Left forelimb (tissue), 1 donor: ENCODE data around the gene DHFR.
"Not testable (repeated sequence)": the region's sequence is repeated elsewhere in the genome, so short reads cannot be mapped to it uniquely, and the experiment has no call there.

ENCODE experiments used
- DNase-seq: peaks from one replicate; pipeline ENCODE4 v3.0.0-alpha.2; 2018; ENCODE audit warnings: low spot score

The DHFR gene

DNA sequence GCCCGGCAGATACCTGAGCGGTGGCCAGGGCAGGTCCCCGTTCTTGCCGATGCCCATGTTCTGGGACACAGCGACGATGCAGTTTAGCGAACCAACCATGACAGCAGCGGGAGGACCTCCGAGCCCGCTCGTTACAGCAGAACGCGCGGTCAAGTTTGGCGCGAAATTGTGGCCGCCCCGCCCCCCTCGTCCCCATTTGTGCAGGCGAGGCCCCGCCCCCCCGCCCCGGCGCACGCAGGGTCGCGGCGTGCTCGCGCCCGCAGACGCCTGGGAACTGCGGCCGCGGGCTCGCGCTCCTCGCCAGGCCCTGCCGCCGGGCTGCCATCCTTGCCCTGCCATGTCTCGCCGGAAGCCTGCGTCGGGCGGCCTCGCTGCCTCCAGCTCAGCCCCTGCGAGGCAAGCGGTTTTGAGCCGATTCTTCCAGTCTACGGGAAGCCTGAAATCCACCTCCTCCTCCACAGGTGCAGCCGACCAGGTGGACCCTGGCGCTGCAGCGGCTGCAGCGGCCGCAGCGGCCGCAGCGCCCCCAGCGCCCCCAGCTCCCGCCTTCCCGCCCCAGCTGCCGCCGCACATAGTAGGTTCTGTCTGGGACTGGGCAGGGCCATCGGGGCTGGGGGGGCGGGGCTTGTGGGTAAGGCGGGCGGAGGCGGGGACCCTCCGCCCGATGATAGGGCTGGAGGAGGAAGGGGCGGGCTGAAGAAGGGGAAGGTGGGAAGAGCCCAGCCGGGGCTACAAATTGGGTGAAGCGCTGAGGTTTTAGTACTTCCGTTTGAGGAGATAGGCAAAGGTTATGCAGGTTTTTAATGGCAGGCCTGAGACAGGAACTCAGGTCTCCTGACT lies at the start of gene DHFR, which contains the start of gene MSH3:
DHFR (minus strand) TSS at position 593 of the 840 bp plus-strand sequence; CDS start at position 99, 494 bp downstream.
MSH3 (plus strand) TSS at position 262 of the 840 bp plus-strand sequence; CDS start at position 338, 76 bp downstream.
- peak; percentile 91 for DNase-seq

DNA sequence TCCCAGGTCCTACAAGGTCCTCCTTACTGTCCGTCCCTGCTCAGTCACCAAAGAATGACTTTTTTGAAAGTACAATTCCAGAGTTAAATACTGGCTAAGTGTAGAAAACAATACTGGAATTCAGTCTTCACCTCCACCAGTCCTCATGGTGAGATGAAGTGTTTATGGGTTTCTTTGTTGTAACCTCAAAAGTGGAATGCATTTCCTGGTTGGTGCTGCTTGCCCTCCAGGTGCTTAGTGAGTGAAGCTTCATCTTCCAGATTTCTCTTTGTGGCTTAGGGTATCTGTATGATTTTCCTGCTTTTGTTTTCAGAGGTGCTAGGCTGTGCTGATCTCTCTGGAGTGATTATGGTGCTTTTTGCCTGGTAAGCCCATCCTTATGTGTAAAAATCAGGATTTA lies 49.4 kb upstream of the DHFR start:
- DNase-seq, result no peak

DNA sequence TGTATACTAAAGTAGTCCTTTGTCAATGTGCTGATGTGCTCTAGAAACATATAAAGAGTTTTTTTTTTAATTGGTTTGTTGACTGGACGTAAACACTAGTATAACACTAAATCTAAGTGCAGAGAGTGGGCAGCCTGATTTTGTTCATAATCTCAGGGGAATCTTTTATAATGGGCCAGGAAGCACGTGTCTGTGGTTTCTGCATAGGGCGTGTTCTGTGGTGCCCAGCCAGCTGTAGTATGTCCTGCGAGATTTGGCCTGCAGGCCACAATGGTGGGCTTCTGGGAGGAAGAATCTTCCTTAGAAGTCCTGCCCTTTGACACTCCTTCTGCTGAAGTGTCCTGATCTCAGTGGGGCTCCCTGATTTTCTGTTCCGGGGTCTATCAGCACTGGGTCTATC lies 49.0 kb upstream of the DHFR start:
- DNase-seq, result no peak

DNA sequence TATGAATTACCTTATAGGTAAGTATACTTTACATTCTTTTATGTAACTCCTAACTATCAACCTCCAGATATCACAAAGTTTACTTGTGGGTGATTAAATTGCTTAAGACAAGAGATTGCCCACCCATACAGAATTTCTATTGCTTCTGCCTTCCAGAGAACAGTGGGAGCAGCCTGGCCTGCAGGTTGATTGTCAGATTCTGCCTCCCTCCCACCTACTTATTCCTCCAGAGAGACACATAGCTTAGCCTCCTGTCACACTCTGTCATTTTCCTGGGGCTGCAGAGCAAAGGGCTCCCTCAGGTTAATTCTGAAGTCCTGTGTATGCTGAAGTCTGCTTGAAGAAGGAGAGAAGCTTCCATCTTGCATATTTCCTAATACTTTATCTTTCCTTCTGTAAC lies 48.5 kb upstream of the DHFR start:
- no peak for DNase-seq

DNA sequence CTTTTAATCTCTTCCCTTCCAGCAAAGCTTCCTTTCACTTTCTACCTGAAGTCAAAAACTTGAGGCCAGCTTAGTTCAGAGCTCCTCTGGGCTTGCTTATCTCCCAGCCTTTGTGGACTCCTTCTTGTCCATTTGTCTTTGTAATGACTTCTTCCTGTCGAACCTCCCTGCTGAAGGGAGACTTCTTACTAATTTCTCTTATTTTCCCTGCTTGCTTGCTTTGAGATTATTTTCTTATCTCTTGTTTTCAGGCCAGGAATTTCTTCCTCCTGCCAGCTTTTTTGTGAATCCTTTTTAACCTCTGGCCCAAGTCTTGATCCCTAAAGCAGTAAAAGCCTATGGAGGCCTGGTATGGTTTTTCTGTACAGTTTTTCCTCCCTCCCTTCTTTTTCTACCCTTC lies 46.8 kb upstream of the DHFR start:
- no peak for DNase-seq

DNA sequence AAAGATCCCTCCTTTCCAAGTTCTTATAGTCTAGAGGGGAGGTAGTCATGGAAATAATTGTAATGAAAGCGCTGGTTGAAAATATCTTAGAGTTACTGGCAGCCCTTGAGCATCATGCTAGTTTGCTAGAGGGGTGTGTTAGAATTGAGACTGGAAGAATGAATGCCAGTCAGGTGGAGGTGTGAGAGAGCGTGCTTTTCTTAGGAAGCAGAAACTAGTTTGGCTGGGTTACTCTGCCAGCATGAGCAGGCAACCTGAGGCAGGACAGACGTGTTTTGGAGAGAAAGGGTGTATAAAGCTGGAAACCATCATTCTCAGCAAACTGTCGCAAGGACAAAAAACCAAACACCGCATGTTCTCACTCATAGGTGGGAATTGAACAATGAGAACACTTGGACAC lies 43.6 kb upstream of the DHFR start:
- DNase-seq, result no peak

DNA sequence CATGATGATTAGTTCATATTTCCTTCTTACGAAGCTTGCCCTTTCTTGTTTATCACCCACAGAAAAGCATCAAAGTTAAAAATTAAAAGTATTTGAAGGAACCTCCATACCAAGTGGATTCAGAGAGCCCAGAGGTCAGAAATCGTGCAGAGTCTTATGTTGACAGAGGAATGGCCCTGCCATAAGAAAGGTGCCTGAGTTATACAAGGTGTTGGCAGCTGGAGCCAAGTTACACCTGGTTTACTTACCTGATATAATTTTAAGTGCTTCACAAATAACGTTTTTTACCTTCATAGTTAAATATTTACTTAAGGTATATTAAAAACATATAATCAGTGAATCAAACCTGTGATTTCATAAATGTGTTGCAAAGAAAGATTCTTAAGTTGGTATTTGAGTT lies 42.3 kb upstream of the DHFR start:
- DNase-seq, result no peak

DNA sequence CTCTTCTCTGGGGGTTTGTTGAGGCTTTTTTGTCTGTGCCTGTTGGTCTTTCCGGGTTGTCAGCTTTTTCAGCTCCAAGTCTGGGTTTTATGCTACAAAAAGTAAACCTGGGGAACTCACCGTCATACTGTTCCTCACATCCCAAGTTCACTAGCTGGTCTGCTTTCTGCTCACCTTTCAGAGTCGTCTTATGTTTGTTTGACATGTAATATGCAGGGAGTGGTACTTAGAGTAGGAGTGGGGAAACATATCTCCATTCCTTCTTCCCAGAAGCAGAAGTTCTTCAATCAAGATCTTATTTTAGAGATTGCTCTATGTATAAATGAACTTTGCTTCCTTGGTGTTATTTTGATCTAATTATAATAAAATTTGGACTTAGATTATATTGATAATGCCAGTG lies 41.7 kb upstream of the DHFR start:
- no peak for DNase-seq

DNA sequence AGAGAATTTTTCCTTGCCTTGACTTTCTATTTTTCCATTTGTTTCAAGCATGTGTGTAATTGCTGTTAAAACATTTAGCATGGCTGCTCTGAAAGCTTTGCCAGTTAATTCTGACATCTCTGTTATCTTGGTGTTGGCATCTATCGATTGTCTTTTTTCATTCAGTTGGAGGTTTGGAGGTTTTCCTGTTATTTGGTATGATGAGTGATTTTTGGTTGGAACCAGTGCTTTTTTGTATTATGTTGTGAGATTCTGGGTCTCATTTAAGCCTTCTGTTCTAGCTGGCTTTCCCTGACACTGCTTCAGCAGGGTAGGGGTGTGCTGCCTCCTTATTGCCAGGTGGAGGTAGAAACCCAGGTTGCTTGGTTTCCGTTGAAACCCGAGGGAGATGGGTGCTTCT lies 40.9 kb upstream of the DHFR start:
- DNase-seq, result no peak

DNA sequence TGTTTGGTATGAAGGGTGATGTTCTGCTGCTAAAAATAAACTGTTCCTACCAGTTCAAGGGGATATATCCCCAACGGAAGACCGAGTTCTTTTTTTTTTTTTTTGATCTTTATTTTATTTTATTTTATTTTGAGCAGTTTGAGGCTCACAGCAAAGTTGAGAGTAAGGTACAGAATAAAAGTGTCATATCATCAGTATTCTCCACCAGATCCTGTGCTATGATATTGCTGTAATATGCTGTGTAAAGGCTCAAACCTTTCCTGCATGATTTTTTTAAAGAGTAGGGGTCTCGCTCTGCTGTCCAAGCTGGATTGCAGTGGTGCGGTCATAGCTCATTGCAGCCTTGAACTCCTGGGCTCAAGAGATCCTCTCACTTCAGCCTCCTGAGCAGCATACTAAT lies 34.8 kb upstream of the DHFR start:
- no peak for DNase-seq

DNA sequence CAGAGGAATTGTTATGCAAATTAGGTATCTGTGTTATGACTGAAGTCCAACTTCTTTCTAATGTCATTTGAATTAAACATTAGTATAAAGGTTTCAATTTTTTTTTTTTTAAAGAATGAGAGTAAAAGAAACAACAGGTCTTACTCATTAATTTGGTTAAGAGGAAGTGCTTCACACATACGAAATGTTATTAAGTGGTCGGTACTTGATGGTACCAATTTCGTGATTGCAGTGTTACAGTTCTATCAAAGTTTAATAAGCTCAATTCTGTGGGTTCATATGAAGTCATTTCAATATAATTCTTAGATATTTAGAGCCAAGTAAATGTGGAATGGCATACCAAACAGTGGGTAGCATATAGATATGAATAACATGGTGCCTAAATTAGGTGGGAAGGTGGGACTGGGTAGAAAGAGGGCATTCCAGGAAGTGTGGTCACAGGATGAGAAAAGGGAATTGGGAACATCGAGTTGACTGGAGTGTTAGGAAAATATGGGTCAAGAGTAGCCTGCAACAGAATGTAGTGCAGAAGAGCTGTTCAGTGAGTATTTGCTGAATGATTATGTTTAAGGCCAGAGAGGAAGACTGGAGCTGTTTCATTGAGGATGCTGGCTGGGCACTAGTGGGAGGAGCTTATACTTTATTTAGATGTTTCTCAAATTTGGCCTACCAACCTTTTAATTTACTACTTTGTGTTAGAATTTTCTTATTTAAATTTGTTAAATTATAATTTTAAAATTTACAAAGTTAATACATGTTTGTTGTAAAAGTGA lies 34.1 kb upstream of the DHFR start:
- no peak for DNase-seq

DNA sequence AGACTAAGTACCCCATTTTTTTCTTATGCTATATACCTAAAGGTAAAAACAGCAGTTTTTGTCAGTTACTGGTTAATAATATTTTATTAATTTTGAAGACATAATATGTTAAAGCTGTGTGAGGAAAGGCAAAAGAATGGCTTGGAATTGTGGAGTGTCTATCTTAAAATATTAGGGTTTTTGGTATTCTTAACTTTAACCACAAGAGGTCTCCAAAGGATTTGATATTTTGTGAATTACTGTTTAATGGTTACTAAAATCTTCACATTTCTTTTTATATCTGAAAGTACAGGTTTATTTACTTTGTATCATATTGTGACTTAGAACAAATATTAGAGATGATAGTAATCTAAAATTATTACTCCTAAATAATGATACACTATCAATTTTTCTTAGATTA lies 32.0 kb upstream of the DHFR start:
- DNase-seq, result no peak

DNA sequence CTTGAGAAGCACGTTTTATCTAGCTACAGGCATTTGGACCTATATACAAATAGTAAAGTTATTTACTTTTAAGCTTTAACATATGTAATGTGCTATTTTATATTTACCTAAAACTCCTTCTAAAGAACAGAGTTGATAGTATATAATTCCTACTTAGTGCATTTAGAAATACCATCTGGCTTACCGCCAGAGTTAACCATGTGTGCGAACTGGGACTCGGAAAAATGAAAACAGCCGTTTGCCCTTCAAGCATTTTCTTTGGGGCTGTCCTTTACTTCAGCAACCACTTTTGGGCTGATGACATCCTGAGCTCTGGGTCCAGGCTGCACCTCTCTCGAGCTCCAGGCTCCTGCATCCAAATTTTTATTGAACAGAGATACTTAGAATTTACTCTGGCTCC lies 21.9 kb upstream of the DHFR start:
- no peak for DNase-seq

DNA sequence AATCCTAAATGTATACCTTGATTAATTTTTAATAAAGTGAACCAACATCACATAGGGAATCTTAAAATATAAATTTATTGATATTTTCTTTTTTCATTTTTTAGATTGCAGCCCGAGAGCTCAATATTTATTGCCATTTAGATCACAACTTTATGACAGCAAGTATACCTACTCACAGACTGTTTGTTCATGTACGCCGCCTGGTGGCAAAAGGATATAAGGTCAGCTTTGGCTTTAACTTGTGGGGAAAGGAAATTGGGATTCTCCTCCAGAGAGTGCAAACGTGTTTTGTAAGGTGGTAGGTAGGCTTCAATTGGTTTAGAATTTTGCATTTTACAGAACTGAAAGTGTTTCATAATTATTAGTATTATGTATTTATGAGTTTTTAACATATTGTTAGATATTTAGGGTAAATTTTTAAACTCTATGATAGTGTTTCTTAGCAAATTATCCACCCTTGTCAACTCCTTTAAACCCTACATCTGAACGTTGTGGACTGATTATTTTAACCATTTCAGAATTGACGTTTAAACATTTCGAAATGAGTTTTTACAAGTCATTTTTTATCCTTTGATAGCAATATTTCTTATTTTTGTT lies 17.5 kb upstream of the DHFR start:
- DNase-seq, result no peak

DNA sequence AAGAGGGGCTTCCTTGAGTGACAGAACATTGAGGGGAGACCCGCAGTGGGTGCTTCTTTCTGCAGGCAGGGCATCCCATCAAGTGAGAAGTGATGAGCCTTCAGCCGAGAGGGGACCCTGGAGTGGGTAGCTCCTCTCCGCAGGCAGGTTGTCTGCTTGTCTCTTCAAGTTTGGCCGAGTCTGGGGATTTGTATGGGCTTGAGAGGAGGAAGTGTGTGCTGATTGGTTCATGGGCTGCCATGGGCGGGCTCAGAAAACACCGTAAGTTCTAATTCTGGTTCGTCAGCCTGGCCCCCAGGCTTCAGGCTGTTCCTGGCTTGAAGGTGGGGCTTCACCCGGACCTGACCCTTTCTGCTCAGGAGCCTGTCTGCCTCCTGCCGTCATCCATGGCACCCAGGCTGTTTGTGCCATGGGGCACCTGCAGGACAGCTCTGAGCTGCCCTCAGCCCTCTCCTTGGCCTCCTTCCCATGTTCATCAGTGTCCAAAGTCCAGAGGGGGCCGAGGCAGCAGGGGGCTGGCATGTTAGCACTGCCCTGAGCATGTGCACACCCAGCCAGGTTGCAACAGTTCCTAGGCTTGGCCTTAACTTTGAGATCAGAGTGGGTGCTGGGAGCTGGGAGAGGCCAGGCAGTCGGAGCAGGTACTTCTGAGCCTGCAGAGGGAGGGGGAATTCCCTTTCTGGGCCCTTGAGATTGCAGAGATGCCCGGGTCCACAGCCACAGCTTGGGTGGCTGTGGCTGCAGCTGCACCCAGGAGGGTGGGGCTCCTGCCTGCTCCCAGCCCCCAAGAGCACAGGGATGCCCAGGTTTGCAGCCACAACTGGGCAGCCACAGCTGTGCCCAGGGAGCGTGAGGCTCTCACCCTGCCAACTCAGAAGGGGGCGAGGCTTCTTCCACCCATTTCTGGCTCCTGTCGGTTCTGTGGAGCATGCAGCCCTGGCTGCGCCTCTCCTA lies 13.5 kb upstream of the DHFR start:
- DNase-seq, result no peak

DNA sequence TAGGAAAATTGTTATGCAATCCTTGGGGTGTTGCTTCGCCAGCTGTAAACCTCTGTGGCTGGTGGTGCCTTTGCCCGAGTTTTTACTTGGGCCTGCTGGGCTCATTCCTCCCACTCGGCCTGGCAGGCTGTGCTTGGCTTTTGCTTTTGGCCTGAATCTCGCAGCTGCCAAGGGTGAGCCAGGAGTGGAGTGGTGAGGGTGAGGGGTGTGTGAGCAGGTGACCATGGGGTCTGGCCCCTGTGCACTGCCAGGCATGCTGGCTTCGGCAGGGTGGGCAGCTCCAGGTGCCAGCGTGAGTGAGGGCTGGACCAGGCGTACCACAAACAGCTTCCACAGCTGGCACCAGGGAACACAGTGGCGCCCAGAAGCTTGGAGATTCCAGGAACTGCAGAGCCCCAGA lies 12.6 kb upstream of the DHFR start:
- no peak for DNase-seq

DNA sequence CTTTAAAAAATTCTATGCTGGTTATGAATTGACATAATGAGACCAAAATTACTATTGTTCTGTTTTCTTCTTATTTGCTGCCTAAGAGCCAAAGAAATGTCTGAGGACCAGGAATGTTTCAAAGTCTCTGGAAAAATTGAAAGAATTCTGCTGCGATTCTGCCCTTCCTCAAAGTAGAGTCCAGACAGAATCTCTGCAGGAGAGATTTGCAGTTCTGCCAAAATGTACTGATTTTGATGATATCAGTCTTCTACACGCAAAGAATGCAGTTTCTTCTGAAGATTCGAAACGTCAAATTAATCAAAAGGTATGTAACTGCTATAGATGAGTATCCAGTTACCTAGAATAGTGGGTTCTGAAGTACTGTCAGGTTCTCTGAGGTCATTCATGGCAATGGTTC lies 10.3 kb upstream of the DHFR start:
- no peak for DNase-seq

DNA sequence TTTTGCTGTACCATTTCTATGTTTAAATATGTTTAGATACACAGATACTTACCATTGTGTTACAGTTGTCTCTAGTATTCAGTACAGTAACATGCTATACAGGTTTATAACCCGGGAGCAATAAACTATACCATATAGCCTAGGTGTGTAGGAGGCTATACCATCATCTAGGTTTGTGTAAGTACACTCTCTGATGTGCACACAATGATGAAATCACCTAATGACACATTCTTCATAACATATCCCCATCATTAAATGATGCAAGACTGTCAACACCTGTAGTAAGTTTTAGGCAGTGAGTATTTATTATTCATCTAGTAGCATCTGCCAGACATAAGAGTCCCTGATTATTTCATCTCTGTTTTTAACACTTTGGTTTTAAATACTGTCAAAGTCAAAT lies 7.3 kb upstream of the DHFR start:
- no peak for DNase-seq

DNA sequence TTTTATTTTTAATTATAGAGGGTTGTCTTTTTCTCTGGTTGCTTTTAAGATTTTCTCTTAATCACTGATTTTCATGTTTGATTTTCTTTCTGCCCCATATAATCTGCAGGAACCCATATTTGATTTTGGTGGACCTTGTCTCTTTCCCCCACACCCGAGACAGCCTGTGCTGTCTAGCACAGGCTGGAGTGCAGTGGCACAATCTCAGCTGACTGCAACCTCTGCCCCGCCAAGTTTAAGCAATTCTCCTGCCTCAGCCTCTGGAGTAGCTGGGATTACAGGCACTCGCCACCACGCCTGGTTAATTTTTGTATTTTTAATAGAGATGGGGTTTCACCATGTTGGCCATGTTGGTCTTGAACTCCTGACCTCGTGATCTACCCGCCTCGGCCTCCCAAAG lies 5.9 kb upstream of the DHFR start:
- not testable (repeated sequence) for DNase-seq

DNA sequence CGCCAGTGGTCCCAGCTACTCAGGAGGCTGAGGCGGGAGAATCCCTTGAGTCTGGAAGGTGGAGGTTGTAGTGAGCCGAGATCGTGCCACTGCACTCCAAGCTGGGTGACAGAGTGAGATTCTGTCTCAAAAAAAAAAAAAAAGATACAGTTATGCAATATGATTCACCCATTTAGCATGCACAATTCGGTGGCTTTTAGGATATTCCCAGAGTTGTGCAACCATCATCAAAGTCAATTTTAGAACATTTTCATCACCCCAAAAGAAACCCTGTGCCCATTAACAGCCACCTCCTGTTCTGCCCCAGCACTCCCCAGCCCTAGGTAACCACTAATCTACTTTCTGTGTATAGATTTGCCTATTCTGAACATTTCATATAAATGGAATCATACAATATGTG lies 4.3 kb upstream of the DHFR start:
- no peak for DNase-seq

DNA sequence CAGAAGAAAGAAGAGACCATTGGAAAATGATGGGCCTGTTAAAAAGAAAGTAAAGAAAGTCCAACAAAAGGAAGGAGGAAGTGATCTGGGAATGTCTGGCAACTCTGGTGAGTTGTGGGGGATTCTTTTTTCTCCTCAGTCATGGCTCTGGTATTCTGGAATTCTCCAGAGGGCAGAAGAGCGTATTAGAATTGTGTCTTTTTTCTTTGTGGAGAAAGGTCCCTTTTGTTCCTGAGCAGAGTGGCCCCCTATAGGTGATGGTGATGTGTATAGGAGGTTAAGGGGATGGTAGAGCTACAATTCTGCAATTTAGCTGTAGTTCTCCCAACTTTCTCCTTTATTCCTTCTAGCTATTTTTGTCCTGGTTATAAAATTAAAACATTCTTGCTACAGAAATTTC lies 1.6 kb upstream of the DHFR start:
- no peak for DNase-seq

DNA sequence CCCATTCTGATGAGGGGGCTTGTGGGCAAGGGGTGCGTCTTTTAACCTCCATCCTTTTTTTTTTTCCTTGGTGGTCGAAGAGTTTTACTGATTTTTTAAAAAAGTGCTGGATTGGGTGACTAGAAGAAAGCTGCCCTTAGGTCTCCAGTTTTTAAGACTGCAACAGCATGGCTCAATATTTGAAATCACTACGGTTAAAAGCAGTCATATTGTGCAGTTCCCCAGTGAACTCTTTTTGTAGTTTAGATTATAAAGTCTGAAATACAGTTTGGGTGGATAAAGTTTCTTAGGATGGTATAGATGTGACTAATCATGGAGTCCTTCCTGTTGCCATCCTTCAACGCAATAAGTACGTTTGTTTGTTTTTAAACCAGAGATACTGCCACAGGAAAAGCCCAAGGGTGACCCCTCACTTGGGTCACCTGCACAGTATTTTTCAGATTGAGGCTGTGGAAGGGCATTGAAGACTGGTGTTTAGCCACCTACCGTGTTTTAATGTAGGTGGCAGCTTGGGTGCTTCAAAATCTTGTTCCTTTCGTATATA lies 520 bp upstream of the DHFR start:
- DNase-seq, result no peak
